H1 (cell line): ENCODE data around the gene RAET1L. TPM values are rescaled to one million over a fixed set of nuclear protein-coding genes. Genes with fewer than 3 reads are reported as not detected.

Experiments
- EP300 ChIP-seq, 2 experiments: IDR thresholded peaks; 1 replicate in 1 of 2; 2 replicates in 1 of 2; pipeline ENCODE4 v1.6.1; 2011 to 2012; ENCODE audit warnings: low read depth in 2 of 2, low read length in 2 of 2, mild to moderate bottlenecking in 2 of 2, borderline replicate concordance in 1 of 2, inconsistent platforms in 1 of 2, moderate library complexity in 1 of 2
- MAFK ChIP-seq: IDR thresholded peaks from 2 replicates; pipeline ENCODE4 v1.6.1; 2012; ENCODE audit warnings: low read depth, mild to moderate bottlenecking, improper control_type of control experiment, low read length
- polyA plus RNA-seq, 7 experiments: library from polyadenylated mRNA; depleted of rRNA in 3 of 7; stranded (reverse) in 5 of 7; unstranded in 2 of 7; fragments of >200 nt in 5 of 7; fragments of 200-250 nt in 2 of 7; gene quantifications; 1 replicate in 5 of 7; 2 replicates in 1 of 7; 4 replicates in 1 of 7; pipeline versions ENCODE4 v1.2.1 to v1.2.3, GENCODE V29; 2011 to 2013; ENCODE audit warnings: missing spikeins in 2 of 7, mixed read lengths in 2 of 7
- total RNA-seq: library from RNA; stranded (reverse); fragmentation: NEBNext Ultra II Directional; extraction: Animal tissue kit (Norgen Biotek cat#: 25700); gene quantifications from 2 replicates; pipeline ENCODE4 v1.2.1, GENCODE V29; 2021

Gene RAET1L
- total and polyA plus RNA-seq, 2 of the 8 experiments (the other 6 are each of a cell fraction or from before 2014, with no cell fraction given), result not detected

- TF ChIP-seq EP300 (IDR thresholded peaks at IDR 0.05; ENCODE audit: borderline replicate concordance in 1 of 2, low read depth in 2 of 2, low read length in 2 of 2) (no peak), MAFK (no peak)
- TF ChIP-seq, all 59 proteins: peak for 0
These were observed 31.6 kb upstream of the RAET1L start (continued) for GRCh38 chr6:150056916-150057315.
